ENCODE data around the gene IKZF1. TPM values are rescaled to one million over a fixed set of nuclear protein-coding genes. Genes with fewer than 3 reads are reported as not detected.

IKZF1 gene
- total and polyA plus RNA-seq, 8 donors: 0.70 to 8.1 (median 1.4) TPM

DNA sequence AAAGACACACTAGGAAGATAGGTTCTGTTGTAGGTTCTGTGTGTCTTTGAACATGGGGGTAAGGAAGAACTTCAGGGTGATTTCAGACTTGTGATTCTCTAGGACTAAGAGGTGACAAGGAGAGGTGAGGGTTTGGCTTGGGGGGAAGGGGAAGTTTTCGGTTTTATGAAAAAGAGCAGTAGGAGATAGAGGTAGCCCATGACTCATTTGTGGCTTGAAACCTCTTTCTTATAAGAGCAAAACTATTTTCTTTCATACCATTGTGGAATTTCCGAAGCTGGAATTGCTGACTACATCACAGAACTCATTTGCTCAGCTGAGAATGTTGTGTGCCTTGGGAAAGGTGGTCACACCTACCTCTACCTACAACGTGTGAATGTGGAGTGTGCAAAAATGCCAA is 39.6 kb upstream of the IKZF1 start:
- FAIRE-seq (no peak), ATAC-seq (no peak)

GRCh38 chr7:50265968-50266634 is 38.4 kb upstream of the IKZF1 start:
- DNase-seq (no peak), ATAC-seq (no peak), FAIRE-seq (no peak)
- Histone ChIP-seq H3K36me3 (no peaks in the 10 kb centered on the region), H3K27ac (no peak overlapping the region), H3K27me3 (no peaks in the 10 kb centered on the region), H3K4me1 (no peaks in the 10 kb centered on the region), H3K4me3 (no peak overlapping the region), H3K9me3 (no peaks in the 10 kb centered on the region)
- intact Hi-C loops (cut with DNase I): no loop called here
- 66 to 67% methylated on average over 6 of the region's 6 CpGs for WGBS, 2 donors
- no peak for TF ChIP-seq CTCF (IDR thresholded peaks at IDR 0.05)

More for the DNA sequence above, 39.6 kb upstream of the IKZF1 start:
- Histone ChIP-seq H3K9me3 (no peaks in the 10 kb centered on the region), H3K27me3 (no peaks in the 10 kb centered on the region), H3K27ac (no peak overlapping the region), H3K4me1 (no peaks in the 10 kb centered on the region), H3K4me3 (no peak overlapping the region), H3K36me3 (no peaks in the 10 kb centered on the region)
- no peak for DNase-seq
- intact Hi-C loops (cut with DNase I): no loop called here
- TF ChIP-seq CTCF (IDR thresholded peaks at IDR 0.05): no peak
- WGBS, 2 donors: 28 to 46% methylated on average over 3 of the region's 3 CpGs

- no peak for TF ChIP-seq CTCF (IDR thresholded peaks at IDR 0.05)
- ATAC-seq (peak in 2 of 4 donors; percentile 35 to 59), DNase-seq (no peak), FAIRE-seq (no peak)
- no peak overlapping the region for H3K27ac ChIP-seq
- intact Hi-C loops (cut with DNase I): no loop called here
- H3K4me1 ChIP-seq: no peaks in the 10 kb centered on the region
- no peak overlapping the region for H3K4me3 ChIP-seq
- WGBS, 2 donors: 41 to 46% methylated on average over 11 of the region's 11 CpGs
- no peaks in the 10 kb centered on the region for H3K27me3 ChIP-seq
- H3K36me3 ChIP-seq: no peaks in the 10 kb centered on the region
- H3K9me3 ChIP-seq: no peaks in the 10 kb centered on the region
These were observed 37.7 kb upstream of the IKZF1 start for GRCh38 chr7:50266635-50267386.

- H3K27me3 ChIP-seq: no peaks in the 10 kb centered on the region
- no peak for FAIRE-seq
- H3K9me3 ChIP-seq: no peaks in the 10 kb centered on the region
- H3K27ac ChIP-seq: no peak overlapping the region
- no peaks in the 10 kb centered on the region for H3K4me1 ChIP-seq
- no peak for TF ChIP-seq CTCF (IDR thresholded peaks at IDR 0.05)
- H3K36me3 ChIP-seq: no peaks in the 10 kb centered on the region
- DNase-seq: no peak
- no peak for ATAC-seq
- intact Hi-C loops (cut with DNase I): no loop called here
- no peak overlapping the region for H3K4me3 ChIP-seq
- WGBS, 2 donors: 41 to 71% methylated on average over 2 of the region's 2 CpGs
These were observed 36.9 kb upstream of the IKZF1 start for GRCh38 chr7:50267525-50268041.

- intact Hi-C loops (cut with DNase I): no loop called here
- ATAC-seq (no peak), FAIRE-seq (no peak), DNase-seq (no peak)
- Histone ChIP-seq H3K27ac (no peak overlapping the region), H3K4me1 (no peaks in the 10 kb centered on the region), H3K36me3 (no peaks in the 10 kb centered on the region), H3K4me3 (no peak overlapping the region), H3K9me3 (no peaks in the 10 kb centered on the region), H3K27me3 (no peaks in the 10 kb centered on the region)
- no peak for TF ChIP-seq CTCF (IDR thresholded peaks at IDR 0.05)
- WGBS, 2 donors: 79 to 93% methylated on average over 4 of the region's 4 CpGs
These were observed 36.3 kb upstream of the IKZF1 start for GRCh38 chr7:50268223-50268622.
